ENCODE measurements around the gene ZNF292. TPM values are rescaled to one million over a fixed set of nuclear protein-coding genes. Genes with fewer than 3 reads are reported as not detected.

Gene ZNF292
- total RNA-seq, 4 donors from 2014 or later, result 16.5 to 38.9 (median 17.3) TPM

- peaks cover 17 to 88% (median 17%) of the 10 kb centered on the region in 3 donors for H3K4me1 ChIP-seq
- TF ChIP-seq, protein P1, sequence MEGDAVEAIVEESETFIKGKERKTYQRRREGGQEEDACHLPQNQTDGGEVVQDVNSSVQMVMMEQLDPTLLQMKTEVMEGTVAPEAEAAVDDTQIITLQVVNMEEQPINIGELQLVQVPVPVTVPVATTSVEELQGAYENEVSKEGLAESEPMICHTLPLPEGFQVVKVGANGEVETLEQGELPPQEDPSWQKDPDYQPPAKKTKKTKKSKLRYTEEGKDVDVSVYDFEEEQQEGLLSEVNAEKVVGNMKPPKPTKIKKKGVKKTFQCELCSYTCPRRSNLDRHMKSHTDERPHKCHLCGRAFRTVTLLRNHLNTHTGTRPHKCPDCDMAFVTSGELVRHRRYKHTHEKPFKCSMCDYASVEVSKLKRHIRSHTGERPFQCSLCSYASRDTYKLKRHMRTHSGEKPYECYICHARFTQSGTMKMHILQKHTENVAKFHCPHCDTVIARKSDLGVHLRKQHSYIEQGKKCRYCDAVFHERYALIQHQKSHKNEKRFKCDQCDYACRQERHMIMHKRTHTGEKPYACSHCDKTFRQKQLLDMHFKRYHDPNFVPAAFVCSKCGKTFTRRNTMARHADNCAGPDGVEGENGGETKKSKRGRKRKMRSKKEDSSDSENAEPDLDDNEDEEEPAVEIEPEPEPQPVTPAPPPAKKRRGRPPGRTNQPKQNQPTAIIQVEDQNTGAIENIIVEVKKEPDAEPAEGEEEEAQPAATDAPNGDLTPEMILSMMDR (IDR thresholded peaks at IDR 0.05), result no peak
- TF ChIP-seq POLR2A (IDR thresholded peaks at IDR 0.05), result no peak
- no peak overlapping the region for H3K27ac ChIP-seq
- H3K9me3 ChIP-seq, result no peaks in the 10 kb centered on the region
- H3K36me3 ChIP-seq, result peaks cover 0 to 13% (median 0%) of the 10 kb centered on the region in 3 donors
- no peaks in the 10 kb centered on the region for H3K27me3 ChIP-seq
- intact Hi-C loops (cut with DNase I), result no loop called here
- DNase-seq, result no peak
- H3K4me3 ChIP-seq, result no peak overlapping the region
- WGBS, 2 donors, result 83 to 89% methylated on average over 4 of the region's 4 CpGs
Measured at GRCh38 chr6:87161299-87161698, 5.9 kb downstream of the ZNF292 start.

GRCh38 chr6:87164004-87164403, 8.6 kb downstream of the ZNF292 start:
- WGBS, 2 donors, result 87 to 98% methylated on average over 4 of the region's 4 CpGs
- Histone ChIP-seq H3K4me3 (no peak overlapping the region), H3K4me1 (peaks cover 5 to 84% (median 11%) of the 10 kb centered on the region in 3 donors), H3K27me3 (no peaks in the 10 kb centered on the region), H3K27ac (no peak overlapping the region), H3K36me3 (peaks cover 0 to 10% (median 0%) of the 10 kb centered on the region in 3 donors), H3K9me3 (no peaks in the 10 kb centered on the region)
- no peak for DNase-seq
- TF ChIP-seq, protein P1 (IDR thresholded peaks at IDR 0.05), result no peak
- no peak for TF ChIP-seq POLR2A (IDR thresholded peaks at IDR 0.05)
- intact Hi-C loops (cut with DNase I), result no loop called here

- no peak overlapping the region for H3K4me3 ChIP-seq
- H3K27me3 ChIP-seq, result no peaks in the 10 kb centered on the region
- 82 to 89% methylated on average over 6 to 7 of the region's 7 CpGs for WGBS, 2 donors
- no peak overlapping the region for H3K27ac ChIP-seq
- intact Hi-C loops (cut with DNase I), result no loop called here
- peaks cover 0 to 10% (median 0%) of the 10 kb centered on the region in 3 donors for H3K36me3 ChIP-seq
- H3K9me3 ChIP-seq, result no peaks in the 10 kb centered on the region
- DNase-seq, result no peak
- no peak for TF ChIP-seq POLR2A (IDR thresholded peaks at IDR 0.05)
- TF ChIP-seq, protein P1 (IDR thresholded peaks at IDR 0.05), result no peak
- peaks cover 5 to 84% (median 11%) of the 10 kb centered on the region in 3 donors for H3K4me1 ChIP-seq
Measured at GRCh38 chr6:87164506-87164905, 9.1 kb downstream of the ZNF292 start.

DNA sequence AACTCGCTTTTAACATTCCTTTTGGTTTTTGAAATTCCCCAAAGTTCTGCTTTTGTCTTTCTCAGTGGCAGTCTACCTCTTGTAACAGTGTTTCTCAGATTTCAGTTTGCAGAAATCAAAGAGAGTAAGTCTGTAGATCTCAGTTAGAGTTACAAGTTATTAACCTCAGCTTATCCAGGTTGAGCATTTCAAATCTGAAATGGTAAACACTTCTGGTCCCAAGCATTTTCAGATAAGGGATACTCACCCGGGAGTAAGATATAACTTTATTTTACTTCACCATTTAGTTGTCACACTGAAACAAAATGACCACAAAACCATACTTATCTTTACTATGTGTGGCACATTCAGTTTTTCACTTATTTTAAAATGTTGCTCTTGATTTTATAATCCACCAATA, 9.8 kb downstream of the ZNF292 start:
- TF ChIP-seq POLR2A (IDR thresholded peaks at IDR 0.05), result no peak
- TF ChIP-seq, protein P1 (IDR thresholded peaks at IDR 0.05), result no peak
- intact Hi-C loops (cut with DNase I), result no loop called here
- no peaks in the 10 kb centered on the region for H3K27me3 ChIP-seq
- no peak overlapping the region for H3K4me3 ChIP-seq
- DNase-seq, result no peak
- peaks cover 5 to 84% (median 13%) of the 10 kb centered on the region in 3 donors for H3K4me1 ChIP-seq
- peaks cover 0 to 12% (median 0%) of the 10 kb centered on the region in 3 donors for H3K36me3 ChIP-seq
- no peaks in the 10 kb centered on the region for H3K9me3 ChIP-seq
- 82 to 87% methylated on average over 2 of the region's 2 CpGs for WGBS, 2 donors
- H3K27ac ChIP-seq, result no peak overlapping the region

- H3K4me1 ChIP-seq, result peaks cover 6 to 81% (median 31%) of the 10 kb centered on the region in 3 donors
- H3K9me3 ChIP-seq, result no peaks in the 10 kb centered on the region
- no peak for TF ChIP-seq POLR2A (IDR thresholded peaks at IDR 0.05)
- TF ChIP-seq, protein P1 (IDR thresholded peaks at IDR 0.05), result no peak
- H3K4me3 ChIP-seq, result no peak overlapping the region
- H3K27ac ChIP-seq, result no peak overlapping the region
- H3K27me3 ChIP-seq, result no peaks in the 10 kb centered on the region
- DNase-seq, result no peak
- H3K36me3 ChIP-seq, result peaks cover 0 to 12% (median 0%) of the 10 kb centered on the region in 3 donors
- intact Hi-C loops (cut with DNase I), result no loop called here
- 79 to 96% methylated on average over 2 of the region's 2 CpGs for WGBS, 2 donors
Measured at GRCh38 chr6:87171938-87172633, 16.7 kb downstream of the ZNF292 start.

Measured in esophagus squamous epithelium (tissue), 5 donors.